GM12891 (cell line): ENCODE measurements around the gene ACSBG1.

Source experiments
- DNase-seq: peaks from one replicate; pipeline ENCODE4 v3.0.0; 2011; ENCODE audit warnings: low spot score; ENCODE audit not compliant: insufficient read length
- FAIRE-seq: peaks from 2 replicates; lab custom pipeline; 2011; peaks lifted over from hg19 to GRCh38; lab: Jason Lieb, UNC
- PAX5 ChIP-seq: IDR thresholded peaks from 2 replicates; pipeline ENCODE4 v1.6.1; 2011; ENCODE audit warnings: low read length, moderate library complexity, mild to moderate bottlenecking; ENCODE audit not compliant: insufficient read depth, severe bottlenecking
- POLR2A ChIP-seq: IDR thresholded peaks from 2 replicates; pipeline ENCODE4 v1.6.1; 2011; ENCODE audit warnings: low read depth, low read length, control low read depth
- POLR2AphosphoS5 ChIP-seq: IDR thresholded peaks from 2 replicates; pipeline ENCODE4 v1.6.1; 2011; ENCODE audit warnings: low read depth, low read length, control low read depth
- POU2F2 ChIP-seq: IDR thresholded peaks from 2 replicates; pipeline ENCODE4 v1.6.1; 2011; ENCODE audit warnings: low read depth, mild to moderate bottlenecking, control low read depth, low read length, moderate library complexity
- SPI1 ChIP-seq: IDR thresholded peaks from 2 replicates; pipeline ENCODE4 v1.6.1; 2011; ENCODE audit warnings: low read depth, low read length, control low read depth
- TAF1 ChIP-seq: IDR thresholded peaks from 2 replicates; pipeline ENCODE4 v1.6.1; 2011; ENCODE audit warnings: low read depth, low read length, control low read depth

Gene ACSBG1

DNA sequence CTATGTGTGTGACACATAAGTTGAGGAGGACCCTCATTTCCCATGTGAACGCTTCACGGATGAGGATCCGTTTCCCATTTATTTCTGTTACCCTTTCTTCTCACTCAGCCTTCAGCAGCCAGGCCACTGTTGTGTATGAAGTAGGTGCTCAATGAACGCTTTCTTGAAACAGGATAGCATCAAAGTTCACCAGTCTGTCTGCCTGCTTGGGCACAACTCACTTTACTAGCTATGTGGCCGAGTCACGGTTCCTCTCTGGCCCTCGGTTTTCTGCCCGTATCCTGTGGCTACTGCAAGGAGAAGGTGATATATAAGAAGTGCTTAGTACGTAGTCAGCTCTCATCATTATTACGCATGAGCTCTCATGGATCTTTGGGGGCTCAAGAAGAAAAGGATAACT lies 22.4 kb downstream of the ACSBG1 start:
- FAIRE-seq (no peak), DNase-seq (no peak)
- TF ChIP-seq TAF1 (no peak), POLR2A (no peak), POU2F2 (no peak), POLR2AphosphoS5 (no peak), SPI1 (no peak), PAX5 (no peak)

GRCh38 chr15:78211189-78211921 lies 23.0 kb downstream of the ACSBG1 start:
- no peak for TF ChIP-seq PAX5
- no peak for TF ChIP-seq POLR2AphosphoS5
- DNase-seq (no peak), FAIRE-seq (no peak)

DNA sequence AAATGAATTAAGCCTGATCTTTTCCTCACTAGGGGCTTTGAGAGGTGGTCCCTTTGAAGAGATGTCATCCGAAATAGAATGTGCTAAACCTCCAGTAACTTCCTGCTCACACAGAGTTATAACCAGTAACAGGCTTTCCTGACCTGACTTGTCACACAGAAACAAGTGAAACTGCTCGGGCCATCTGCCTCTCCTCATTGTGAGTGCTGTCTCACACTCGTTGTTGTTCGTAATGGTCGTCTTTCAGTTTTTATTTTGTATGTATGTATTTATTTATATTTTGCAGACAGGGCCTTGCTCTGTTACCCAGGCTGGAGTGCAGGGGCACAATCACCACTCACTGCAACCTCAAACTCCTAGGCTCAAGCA lies 24.0 kb downstream of the ACSBG1 start:
- FAIRE-seq (no peak), DNase-seq (no peak)
- TF ChIP-seq POLR2A (no peak), POLR2AphosphoS5 (no peak), PAX5 (no peak), POU2F2 (no peak), TAF1 (no peak), SPI1 (no peak)

- FAIRE-seq (no peak), DNase-seq (no peak)
- TF ChIP-seq POLR2AphosphoS5: no peak
- TF ChIP-seq TAF1: no peak
- TF ChIP-seq POLR2A: no peak
Observed at GRCh38 chr15:78209646-78210348, 24.6 kb downstream of the ACSBG1 start.

GRCh38 chr15:78208887-78209645 lies 25.3 kb downstream of the ACSBG1 start:
- FAIRE-seq (no peak), DNase-seq (no peak)
- no peak for TF ChIP-seq POLR2AphosphoS5
- TF ChIP-seq POLR2A: no peak
- TF ChIP-seq SPI1: no peak
- no peak for TF ChIP-seq POU2F2
- TF ChIP-seq PAX5: no peak
- TF ChIP-seq TAF1: no peak

DNA sequence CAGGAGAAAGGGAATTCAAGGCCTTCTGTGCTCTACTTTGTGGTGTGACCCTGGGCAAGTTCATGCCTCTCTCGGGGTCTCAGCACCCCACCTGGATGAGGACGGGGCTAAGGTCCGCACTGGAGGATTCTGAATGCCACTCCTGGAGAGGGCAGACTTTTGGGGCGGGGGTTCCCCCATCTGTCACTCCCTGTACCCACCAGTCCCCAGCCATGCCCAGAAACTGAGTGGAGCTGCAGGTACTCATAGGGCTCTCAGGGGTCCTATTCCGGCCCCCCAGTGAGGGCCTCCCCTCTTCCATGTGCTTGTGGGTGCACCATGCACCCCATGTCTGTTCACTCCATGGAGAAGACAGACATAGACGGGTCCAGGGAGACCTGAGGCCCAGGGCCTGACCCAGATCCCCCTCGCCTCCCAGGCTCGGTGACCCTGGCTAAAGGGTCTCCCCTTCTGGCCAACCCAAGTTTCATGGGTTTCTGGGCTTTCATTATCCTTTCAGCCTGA lies 26.0 kb downstream of the ACSBG1 start:
- no peak for FAIRE-seq
- no peak for DNase-seq

DNA sequence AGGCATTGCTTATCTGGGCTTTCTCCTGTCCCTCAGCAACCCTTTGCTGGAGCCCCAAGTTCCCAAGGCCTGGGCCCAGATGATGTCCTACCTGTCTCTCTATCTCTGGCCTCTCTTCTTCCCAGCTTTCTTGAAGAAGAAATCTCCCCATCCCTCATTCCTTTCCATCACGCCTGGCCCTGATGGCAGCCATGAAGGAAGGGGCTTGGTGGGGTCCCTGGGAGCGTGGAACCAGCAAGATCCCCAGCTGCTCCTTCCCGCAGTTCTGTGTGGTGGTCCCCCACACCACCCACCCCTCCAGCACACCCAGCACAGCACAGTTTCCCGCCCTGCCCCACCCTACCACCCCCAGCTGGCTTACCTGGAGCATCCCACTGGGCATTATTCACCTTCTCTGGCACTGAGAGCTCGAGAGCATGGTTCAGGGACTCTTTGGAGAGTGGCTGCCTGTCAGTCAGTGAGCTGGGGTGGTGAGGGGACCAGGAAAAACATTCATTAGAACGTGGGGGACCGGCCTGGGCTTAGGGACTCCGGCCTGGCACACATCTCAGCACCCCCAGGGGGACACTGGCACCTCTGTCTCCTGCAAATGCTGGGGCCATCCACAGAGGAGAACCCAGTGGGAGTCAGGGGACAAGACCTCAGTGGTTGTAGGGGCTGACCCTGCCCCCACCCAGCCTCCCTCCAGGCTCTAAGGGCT lies 26.6 kb downstream of the ACSBG1 start:
- FAIRE-seq: no peak

More for the DNA sequence above, 26.0 kb downstream of the ACSBG1 start:
- TF ChIP-seq POLR2AphosphoS5: no peak

DNA sequence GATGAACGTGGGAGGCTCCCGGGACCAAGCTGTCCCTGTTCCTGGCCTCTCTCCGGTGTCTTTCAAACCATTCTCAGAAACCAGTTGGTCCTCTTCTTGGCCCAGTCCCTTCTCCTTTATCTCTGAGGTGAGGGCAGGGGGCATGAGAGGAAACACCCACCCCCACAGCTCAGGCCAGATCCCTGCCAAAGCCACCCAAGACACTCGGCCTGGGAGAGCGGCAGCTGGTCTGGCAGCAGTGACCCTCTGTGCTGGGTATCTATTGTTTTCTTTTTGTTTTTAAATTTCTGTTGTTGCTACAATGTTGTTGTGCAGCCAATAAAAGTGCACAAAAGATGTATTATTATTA lies 27.3 kb downstream of the ACSBG1 start:
- DNase-seq: no peak
- no peak for FAIRE-seq
- TF ChIP-seq PAX5 (no peak), TAF1 (no peak), POU2F2 (no peak), SPI1 (no peak), POLR2AphosphoS5 (no peak), POLR2A (no peak)

More for the DNA sequence above, 26.6 kb downstream of the ACSBG1 start:
- DNase-seq: no peak
- TF ChIP-seq SPI1: no peak
- TF ChIP-seq TAF1: no peak
- no peak for TF ChIP-seq POLR2AphosphoS5
- TF ChIP-seq POLR2A: no peak
- no peak for TF ChIP-seq POU2F2
- TF ChIP-seq PAX5: no peak

DNA sequence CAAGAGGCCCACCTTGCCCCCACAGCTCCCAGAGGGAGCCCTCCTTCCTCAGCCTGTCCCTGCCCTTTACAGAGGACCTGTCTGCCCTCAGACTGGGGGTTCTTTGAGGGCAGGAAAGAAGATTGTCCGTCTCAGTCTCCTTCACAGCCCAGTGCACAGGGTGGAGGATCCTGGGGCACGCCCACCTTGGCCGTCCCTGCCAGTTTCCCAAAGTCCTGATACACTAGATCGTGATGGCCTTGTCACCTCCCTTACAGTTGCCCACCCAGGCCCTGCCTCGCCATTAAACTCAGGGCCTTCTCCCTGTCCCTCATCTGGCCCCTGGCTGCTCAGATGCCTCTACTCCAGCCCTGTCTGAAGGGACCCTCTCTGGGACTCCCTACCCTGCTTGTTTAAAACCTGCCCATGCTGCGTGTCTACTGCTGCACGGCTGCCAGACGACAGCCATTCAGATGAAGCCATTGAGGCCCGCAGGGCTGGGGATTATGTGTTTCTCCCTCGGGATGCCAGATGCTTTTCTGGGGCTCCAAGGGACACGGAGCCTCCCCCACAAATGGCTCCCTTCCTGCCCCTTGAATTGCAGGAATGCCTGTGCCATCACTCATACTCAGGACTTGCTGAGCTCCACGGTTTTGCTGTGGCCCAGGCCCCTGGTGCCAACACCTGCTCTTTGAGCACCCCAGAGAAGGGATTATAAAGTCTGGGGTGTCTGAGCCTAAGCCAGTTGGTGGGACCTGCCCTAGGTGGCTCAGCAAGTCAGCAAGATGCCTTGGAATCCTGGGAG lies 27.8 kb downstream of the ACSBG1 start:
- TF ChIP-seq PAX5: no peak
- no peak for FAIRE-seq
- no peak for DNase-seq
